ENCODE data around the gene TNFSF13.

DNA sequence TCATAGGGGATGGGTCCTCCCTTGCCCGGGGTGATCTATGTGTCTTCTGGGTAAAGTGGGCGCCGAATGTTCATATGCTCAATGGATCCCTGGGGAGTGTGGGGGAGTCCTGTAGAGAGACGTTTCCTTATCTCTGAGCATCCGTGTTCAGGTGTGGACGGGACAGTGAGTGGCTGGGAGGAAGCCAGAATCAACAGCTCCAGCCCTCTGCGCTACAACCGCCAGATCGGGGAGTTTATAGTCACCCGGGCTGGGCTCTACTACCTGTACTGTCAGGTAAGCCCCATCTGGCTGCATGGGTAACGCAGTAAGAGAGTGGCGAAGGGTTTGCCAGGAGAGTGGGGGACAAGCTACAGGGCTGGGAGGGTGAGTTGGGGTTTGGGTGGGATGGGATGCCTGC is 1.9 kb upstream of the TNFSF13 start:
- no peak for TF ChIP-seq CEBPB (IDR thresholded peaks at IDR 0.05; ENCODE audit: low read depth, low read length)
- no peak for TF ChIP-seq YY1 (IDR thresholded peaks at IDR 0.05; ENCODE audit: low read depth, low read length)
- no peak for TF ChIP-seq SIN3A (conservative IDR thresholded peaks at IDR 0.05 in 1 of 2, IDR thresholded peaks at IDR 0.05 in 1 of 2; ENCODE audit: low read depth in 1 of 2, low read length in 2 of 2)
- TF ChIP-seq CTCF (IDR thresholded peaks at IDR 0.05; ENCODE audit: control extremely low read depth in 1 of 3, insufficient read depth in 1 of 3, low read depth in 1 of 3, low read length in 3 of 3): no peak
- no peak for TF ChIP-seq EZH2 (IDR thresholded peaks at IDR 0.05; ENCODE audit: low read depth, low read length, severe bottlenecking)
- TF ChIP-seq, protein P1, sequence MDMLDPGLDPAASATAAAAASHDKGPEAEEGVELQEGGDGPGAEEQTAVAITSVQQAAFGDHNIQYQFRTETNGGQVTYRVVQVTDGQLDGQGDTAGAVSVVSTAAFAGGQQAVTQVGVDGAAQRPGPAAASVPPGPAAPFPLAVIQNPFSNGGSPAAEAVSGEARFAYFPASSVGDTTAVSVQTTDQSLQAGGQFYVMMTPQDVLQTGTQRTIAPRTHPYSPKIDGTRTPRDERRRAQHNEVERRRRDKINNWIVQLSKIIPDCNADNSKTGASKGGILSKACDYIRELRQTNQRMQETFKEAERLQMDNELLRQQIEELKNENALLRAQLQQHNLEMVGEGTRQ (IDR thresholded peaks at IDR 0.05; ENCODE audit: low read length): no peak
- no peak for TF ChIP-seq CHD2 (IDR thresholded peaks at IDR 0.05; ENCODE audit: low read length)
- no peak for TF ChIP-seq TAF7 (optimal IDR thresholded peaks at IDR 0.05; ENCODE audit: borderline replicate concordance, low read depth, low read length)

Data from H1 (cell line).